K562 (cell line): ENCODE data around the gene SARS1. TPM values are rescaled to one million over a fixed set of nuclear protein-coding genes. Genes with fewer than 3 reads are reported as not detected.

Experiments used
- BCL6 ChIP-seq: fragments of 250-450 bp; sonication (Bioruptor Pico); IDR thresholded peaks from 2 replicates; pipeline ENCODE4 v1.4.0; 2020
- CBX5 ChIP-seq: IDR thresholded peaks from 2 replicates; pipeline ENCODE4 v1.6.1; 2014; ENCODE audit warnings: low read depth, borderline replicate concordance
- ETV1 ChIP-seq: fragments of 450-650 bp; conservative IDR thresholded peaks from 2 replicates; pipeline ENCODE4 v1.6.1; 2016; ENCODE audit warnings: missing genetic modification characterization, control low read depth, low read depth, missing compliant biosample characterization
- MIER1 ChIP-seq: fragments of 450-650 bp; IDR thresholded peaks from 2 replicates; pipeline ENCODE4 v1.6.1; 2016; ENCODE audit warnings: antibody characterized with exemption, mild to moderate bottlenecking, low read depth
- POLR2AphosphoS2 ChIP-seq: IDR thresholded peaks from 2 replicates; pipeline ENCODE4 v1.6.1; 2012; ENCODE audit warnings: low read length, improper control_type of control experiment
- SMC3 ChIP-seq: conservative IDR thresholded peaks from 2 replicates; pipeline ENCODE4 v1.6.1; 2011; ENCODE audit warnings: low read depth, low read length, improper control_type of control experiment; ENCODE audit not compliant: insufficient read depth
- TBP ChIP-seq: optimal IDR thresholded peaks from 2 replicates; pipeline ENCODE3; 2011; ENCODE audit warnings: low read depth, low read length, improper control_type of control experiment
- ZBTB9 ChIP-seq: fragments of 450-650 bp; formaldehyde crosslinking; IDR thresholded peaks from 2 replicates; pipeline ENCODE4 v1.4.0; 2020; ENCODE audit warnings: mild to moderate bottlenecking, moderate library complexity
- ZMIZ1 ChIP-seq, 2 experiments: fragments of 150-350 bp in 1 of 2; IDR thresholded peaks; 2 replicates each; pipeline ENCODE4 v1.6.1; 2012 to 2016; ENCODE audit warnings: low read depth in 2 of 2, low read length in 2 of 2, mild to moderate bottlenecking in 1 of 2, moderate library complexity in 1 of 2
- ZNF592 ChIP-seq: fragments of 450-650 bp; IDR thresholded peaks from 2 replicates; pipeline ENCODE4 v1.6.1; 2017; ENCODE audit warnings: antibody characterized with exemption, mild to moderate bottlenecking
- ZNF77 ChIP-seq: fragments of 250-450 bp; sonication (Bioruptor Pico); IDR thresholded peaks from 2 replicates; pipeline ENCODE4 v1.5.0; 2020
- polyA plus RNA-seq, 8 experiments: library from polyadenylated mRNA; depleted of rRNA in 4 of 8; stranded (reverse) in 5 of 8; unstranded in 3 of 8; fragments of >200 nt; fragmentation: Nextera tagmentation in 2 of 8; fragmentation: Illumina TruSeq in 1 of 8; extraction: Ambion mirVana in 2 of 8; extraction: Trizol in 1 of 8; gene quantifications; 2 replicates each; pipeline versions ENCODE4 v1.2.1 to v1.2.3, GENCODE V29; 2011 to 2014; ENCODE audit warnings: inconsistent platforms in 1 of 8, missing spikeins in 1 of 8
- total RNA-seq, 7 experiments: library from RNA; depleted of rRNA in 6 of 7; stranded (reverse); fragments of >200 nt in 6 of 7; fragmentation: Illumina TruSeq in 2 of 7; extraction: Trizol in 2 of 7; gene quantifications; 2 replicates each; pipeline versions ENCODE4 v1.2.1 to v1.2.3, GENCODE V29; 2011 to 2021; ENCODE audit warnings: low replicate concordance in 1 of 7
- TF ChIP-seq, protein P1 (sequence below): fragments of 250-450 bp; sonication (Bioruptor Pico); IDR thresholded peaks from 2 replicates; pipeline ENCODE4 v1.9.0; 2021; ENCODE audit warnings: mild to moderate bottlenecking, inconsistent platforms
- TF ChIP-seq, protein P2 (sequence below): fragments of 200-800 bp; sonication (Bioruptor generic); IDR thresholded peaks from 2 replicates; pipeline ENCODE4 v1.6.1; 2017; ENCODE audit warnings: missing genetic modification characterization, missing compliant biosample characterization

SARS1 gene
- total and polyA plus RNA-seq, 9 of the 15 experiments (the other 6 are each of a cell fraction or from before 2014, with no cell fraction given), result 221 to 623 (median 254) TPM

DNA sequence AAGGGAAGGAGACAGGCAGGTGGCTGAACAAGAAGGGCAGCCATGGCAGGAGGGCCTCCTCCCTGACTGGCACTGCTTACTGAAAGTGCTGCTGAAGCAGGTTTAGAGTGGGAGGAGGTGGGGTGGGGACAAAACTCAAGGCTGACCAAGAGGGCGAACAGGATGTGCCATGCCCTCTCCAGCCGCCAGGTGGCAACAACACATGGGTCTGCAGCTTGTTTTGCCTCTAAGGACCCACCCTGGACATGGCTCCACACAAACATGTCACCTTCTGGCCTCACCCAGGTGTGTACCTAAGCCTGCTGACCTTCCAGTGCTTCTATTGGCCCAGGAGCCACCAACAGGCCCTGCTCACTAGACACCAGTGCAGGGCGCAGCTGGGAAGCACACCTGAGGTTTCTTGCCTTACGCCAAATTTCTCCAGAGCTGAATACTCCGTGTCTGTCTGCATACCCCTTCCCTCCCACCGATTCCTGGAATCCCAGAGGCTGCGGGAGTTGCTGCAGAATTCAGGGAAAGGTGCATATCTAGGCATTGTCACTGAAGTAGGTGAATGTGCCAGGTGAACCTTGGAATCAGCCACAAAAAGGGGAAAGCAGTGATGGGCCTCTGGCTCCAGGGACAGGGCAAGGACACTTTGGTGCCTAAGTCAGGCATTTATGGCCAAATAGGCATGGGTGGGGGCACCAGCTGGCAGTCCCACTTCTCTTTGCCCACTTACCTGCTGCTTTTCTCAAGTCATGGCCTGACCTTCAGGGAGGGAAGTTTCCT is 63.9 kb downstream of the SARS1 start (continued):
- TF ChIP-seq, protein P1, sequence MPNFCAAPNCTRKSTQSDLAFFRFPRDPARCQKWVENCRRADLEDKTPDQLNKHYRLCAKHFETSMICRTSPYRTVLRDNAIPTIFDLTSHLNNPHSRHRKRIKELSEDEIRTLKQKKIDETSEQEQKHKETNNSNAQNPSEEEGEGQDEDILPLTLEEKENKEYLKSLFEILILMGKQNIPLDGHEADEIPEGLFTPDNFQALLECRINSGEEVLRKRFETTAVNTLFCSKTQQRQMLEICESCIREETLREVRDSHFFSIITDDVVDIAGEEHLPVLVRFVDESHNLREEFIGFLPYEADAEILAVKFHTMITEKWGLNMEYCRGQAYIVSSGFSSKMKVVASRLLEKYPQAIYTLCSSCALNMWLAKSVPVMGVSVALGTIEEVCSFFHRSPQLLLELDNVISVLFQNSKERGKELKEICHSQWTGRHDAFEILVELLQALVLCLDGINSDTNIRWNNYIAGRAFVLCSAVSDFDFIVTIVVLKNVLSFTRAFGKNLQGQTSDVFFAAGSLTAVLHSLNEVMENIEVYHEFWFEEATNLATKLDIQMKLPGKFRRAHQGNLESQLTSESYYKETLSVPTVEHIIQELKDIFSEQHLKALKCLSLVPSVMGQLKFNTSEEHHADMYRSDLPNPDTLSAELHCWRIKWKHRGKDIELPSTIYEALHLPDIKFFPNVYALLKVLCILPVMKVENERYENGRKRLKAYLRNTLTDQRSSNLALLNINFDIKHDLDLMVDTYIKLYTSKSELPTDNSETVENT (CRISPR knock-in tag), result peak; percentile 37; the same call in 1 of the 2 replicates
- TF ChIP-seq ZMIZ1 (IDR thresholded peaks at IDR 0.05; ENCODE audit: low read depth in 2 of 2, low read length in 2 of 2) (peak in 1 of 2 experiments; percentile 23; a peak in 1 of 4 replicates), ETV1 (peak; percentile 92), CBX5 (0 out of 2 replicates have a peak, but pooled peaks have one; percentile 8), ZBTB9 (CRISPR knock-in tag) (peak; percentile 27; the same call in 1 of the 2 replicates), POLR2AphosphoS2 (peak; percentile 78; the same call in 1 of the 2 replicates), SMC3 (peak; percentile 96), ZNF77 (CRISPR knock-in tag) (no peak), BCL6 (no peak), TBP (peak; percentile 11), ZNF592 (peak; percentile 85), MIER1 (0 out of 2 replicates have a peak, but pooled peaks have one; percentile 8)
- TF ChIP-seq, protein P2, sequence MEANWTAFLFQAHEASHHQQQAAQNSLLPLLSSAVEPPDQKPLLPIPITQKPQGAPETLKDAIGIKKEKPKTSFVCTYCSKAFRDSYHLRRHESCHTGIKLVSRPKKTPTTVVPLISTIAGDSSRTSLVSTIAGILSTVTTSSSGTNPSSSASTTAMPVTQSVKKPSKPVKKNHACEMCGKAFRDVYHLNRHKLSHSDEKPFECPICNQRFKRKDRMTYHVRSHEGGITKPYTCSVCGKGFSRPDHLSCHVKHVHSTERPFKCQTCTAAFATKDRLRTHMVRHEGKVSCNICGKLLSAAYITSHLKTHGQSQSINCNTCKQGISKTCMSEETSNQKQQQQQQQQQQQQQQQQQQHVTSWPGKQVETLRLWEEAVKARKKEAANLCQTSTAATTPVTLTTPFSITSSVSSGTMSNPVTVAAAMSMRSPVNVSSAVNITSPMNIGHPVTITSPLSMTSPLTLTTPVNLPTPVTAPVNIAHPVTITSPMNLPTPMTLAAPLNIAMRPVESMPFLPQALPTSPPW (CRISPR knock-in tag), result peak; percentile 46; the same call in 1 of the 2 replicates
